Kidney glomerular epithelial cell (primary cell): ENCODE data around the gene AMPH.
A peak's percentile ranks its signal among the peaks of the same experiment; 100 is the strongest.

Experiments
- DNase-seq: peaks from one replicate; lab custom pipeline; 2025; lab: John Stamatoyannopoulos, UW

Gene AMPH

GRCh38 chr7:38463277-38464225 is 167.6 kb downstream of the AMPH start:
- no peak for DNase-seq

- no peak for DNase-seq
Observed at GRCh38 chr7:38462819-38463218, 168.4 kb downstream of the AMPH start.

DNA sequence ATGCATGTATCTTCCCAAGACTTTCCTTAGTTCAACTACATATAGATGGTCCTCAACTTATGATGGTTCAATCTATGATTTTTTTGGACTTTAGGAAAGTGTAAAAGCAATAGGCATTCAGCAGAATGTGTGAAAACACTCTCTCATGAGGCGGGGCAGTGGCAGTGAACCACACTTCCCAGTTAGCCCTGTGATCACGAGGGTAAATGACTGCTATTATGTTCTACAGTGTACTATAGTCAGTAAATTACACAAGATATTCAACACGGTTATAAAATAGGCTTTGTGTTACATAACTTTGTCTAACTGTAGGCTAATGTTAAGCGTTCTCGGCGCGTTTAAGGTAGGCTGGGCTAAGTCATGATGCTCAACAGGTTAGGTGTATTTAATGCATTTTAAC is 169.3 kb downstream of the AMPH start:
- DNase-seq, result no peak

- no peak for DNase-seq
Observed at GRCh38 chr7:38453826-38454225, 177.3 kb downstream of the AMPH start.

DNA sequence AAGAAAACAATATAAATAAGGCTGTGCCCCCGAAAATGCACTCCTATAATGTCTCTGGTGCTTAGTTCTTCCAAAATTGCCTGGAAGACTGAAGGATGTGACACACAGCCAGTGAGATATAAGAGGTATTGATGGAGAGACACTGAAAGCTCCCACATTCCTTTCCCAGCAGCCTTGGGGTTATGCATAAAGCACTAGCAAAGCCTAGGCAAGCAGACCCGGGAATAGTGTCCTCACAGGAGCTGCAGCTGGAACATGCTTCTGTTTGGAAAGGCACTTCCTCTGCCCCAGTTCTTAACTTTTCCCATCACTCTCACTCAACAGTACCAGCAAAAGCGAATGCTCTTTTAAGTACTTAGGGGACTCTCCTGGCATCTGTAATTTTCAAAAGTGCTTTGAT is 178.0 kb downstream of the AMPH start:
- DNase-seq, result no peak

- DNase-seq, result no peak
Observed at GRCh38 chr7:38452681-38453108, 178.5 kb downstream of the AMPH start.

- DNase-seq, result peak; percentile 18
Observed at GRCh38 chr7:38451840-38452239, 179.3 kb downstream of the AMPH start.

GRCh38 chr7:38448584-38449234 is 182.5 kb downstream of the AMPH start:
- no peak for DNase-seq

DNA sequence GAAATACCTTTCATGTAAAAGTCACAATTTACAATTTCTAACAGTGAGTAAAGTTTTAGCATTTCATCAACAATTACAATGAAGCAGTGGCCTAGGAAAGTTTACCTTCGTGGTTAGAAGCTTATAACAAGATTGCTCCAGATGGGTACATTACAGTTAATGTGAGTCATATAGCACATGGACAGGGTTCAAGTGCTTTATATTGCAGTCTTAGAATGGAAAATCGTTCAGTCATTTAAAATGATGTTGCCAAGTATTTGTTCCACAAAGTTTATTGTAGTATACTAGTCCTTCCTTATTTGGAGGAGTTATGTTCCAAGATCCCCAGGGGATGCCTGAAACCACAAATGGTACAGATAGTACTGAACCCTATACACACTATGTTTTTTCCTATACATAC is 183.1 kb downstream of the AMPH start:
- DNase-seq, result no peak

DNA sequence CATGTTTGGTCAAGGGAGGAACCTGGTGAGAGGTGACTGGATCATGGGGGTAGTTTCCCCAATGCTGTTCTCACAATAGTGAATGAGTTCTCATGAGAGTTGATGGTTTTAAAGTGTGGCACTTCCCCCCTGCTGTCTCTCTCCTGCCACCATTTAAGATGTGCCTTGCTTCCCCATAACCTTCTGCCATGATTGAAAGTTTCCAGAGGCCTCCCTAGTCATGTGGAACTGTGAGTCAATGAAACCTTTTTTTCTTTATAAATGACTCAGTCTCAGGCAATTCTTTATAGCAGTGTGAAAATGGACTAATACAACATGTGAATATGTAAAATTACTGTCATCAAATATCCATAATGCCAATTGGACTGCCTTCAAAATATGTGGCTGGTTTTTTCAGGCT is 192.2 kb downstream of the AMPH start:
- no peak for DNase-seq

GRCh38 chr7:38432671-38433070 is 198.5 kb downstream of the AMPH start:
- no peak for DNase-seq

GRCh38 chr7:38432080-38432479 is 199.1 kb downstream of the AMPH start:
- DNase-seq, result no peak

- no peak for DNase-seq
Observed at GRCh38 chr7:38429057-38429456, 202.1 kb downstream of the AMPH start.

- no peak for DNase-seq
Observed at GRCh38 chr7:38428041-38428440, 203.1 kb downstream of the AMPH start.

DNA sequence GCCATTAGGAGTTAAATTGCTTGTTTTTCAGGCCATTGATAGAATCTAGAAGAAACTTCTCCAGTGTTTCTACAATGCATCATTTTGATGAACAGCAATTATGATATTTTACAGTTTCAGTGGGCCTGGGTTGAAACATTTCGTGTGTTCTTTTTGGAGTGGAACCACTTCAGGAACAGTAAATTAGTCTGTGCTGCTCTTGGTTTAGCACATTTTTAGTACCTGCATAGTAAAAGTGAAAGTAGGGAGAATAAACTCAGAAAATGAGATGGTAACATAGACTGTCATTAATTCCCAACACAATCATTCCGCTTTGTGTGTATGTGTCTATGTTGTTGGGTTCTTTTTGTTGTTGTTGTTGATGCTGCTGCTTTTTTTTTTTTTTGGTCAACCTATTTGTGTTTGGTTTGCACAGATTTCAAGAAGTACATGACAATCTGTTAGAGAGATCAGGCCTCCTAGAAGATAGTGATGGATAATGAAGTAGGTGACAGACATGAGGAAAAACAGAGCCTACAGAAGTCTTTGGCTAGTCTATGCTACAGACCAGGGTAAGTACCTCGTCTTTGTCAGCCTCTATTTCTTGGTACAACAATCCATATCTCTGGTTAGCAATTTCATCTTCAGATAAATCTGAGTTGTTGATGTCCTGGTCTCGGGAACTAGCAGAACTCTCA is 203.8 kb downstream of the AMPH start:
- no peak for DNase-seq

DNA sequence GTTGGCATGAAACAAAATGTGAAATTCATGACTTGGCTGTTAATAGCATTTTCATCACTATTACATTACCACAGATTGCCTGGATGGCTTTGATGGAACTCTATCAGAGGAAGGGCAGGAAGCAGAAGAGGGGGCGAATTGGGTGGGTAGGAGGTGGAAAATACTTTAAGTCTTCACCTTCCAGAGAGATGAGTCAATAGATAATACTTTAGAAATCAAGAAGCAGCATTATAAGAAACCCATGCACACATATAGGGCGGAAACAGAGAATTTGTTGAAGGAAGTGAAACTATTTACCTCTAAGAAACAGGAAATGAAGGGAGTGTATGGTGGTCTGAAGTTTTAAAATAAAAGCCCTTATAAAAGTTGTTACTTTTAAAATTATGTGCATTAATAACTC is 205.7 kb downstream of the AMPH start:
- DNase-seq, result no peak

DNA sequence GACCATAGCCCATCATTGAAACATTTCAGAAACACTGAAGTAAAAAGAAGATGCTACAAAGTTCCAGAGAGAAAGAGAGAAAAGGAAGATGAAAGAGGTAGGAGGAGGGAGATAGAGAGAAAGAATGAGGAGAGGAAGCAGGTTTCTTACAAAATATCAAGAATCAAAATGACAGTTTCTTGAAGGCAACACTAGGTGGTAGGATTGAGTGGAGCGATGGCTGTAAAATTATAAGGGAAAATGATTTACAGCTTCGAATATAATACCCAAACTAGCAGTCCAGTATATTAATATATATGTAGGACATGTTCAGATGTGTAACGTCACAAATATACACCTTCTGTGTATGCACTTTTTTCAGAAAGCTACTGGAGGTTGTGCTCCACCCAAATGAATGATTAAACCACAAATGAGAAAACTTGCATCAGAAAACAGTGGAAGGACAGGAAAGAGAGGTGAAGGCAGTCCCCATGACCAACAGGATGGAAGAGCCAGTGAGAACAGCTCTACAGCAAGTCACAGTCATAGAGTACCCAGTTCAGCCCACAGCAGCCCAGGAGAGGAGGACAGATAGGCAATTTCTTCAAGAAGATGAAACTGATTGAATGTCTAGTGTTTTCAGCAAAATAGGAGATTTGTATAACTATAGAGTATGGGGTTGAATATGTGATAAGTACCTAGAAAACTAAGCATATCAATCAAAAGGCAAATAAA is 206.3 kb downstream of the AMPH start:
- no peak for DNase-seq

DNA sequence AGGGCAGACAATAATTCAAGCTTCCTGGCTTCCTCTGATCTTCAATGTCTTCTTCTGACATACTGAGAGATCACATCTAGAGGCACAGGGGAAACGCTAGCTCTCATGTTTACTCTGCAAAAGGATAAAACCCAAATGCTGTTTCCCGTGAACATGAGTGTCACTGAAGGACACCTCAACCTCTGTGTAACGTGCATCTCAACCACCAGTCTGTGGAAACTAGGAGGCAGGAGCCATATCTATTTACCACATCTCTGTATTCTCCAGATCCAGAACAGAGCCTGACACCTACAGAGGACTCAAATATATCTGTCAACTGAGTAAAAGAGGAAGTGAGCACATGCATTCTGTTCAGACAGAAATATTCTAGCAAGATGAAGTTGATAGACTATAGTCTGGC is 217.4 kb downstream of the AMPH start:
- no peak for DNase-seq

GRCh38 chr7:38411404-38411803 is 219.8 kb downstream of the AMPH start:
- DNase-seq, result no peak

DNA sequence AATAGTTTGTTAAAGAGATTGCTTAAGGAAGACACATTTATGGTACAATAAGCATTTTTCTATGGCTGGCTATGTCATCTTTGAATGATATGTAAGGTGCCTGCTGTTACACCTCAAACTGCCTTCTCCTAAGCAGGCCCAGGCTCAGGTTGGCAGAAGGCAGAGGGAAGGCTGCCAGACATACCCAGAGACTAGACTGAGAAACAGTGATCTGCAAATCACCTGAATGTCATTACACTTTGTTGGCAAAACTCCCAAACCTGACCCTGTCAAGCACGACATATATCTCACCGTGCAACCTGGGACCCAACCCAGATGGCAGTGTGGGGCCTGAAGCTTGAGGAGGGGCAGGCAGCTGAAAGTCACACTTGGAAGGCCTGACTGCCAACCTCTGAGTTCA is 221.1 kb downstream of the AMPH start:
- DNase-seq, result no peak

DNA sequence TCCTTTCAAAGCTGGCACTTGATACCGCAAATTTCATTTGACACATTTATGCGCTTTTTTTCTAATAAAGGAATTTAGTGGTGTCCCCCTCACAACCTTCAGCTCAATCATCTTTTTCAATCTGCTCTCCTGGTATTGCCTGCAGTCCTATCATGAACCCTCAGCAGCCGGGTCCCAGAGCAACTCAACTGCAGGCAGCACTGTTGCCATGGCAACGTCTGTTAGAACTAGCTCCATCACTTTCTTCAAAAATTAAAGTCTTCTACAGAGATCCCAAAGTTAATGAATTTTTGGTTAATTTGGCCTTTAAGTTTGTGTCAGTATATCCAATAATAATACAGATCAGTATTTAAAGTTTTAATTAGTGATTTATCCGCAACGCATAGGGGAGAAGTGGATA is 221.6 kb downstream of the AMPH start:
- DNase-seq, result no peak

GRCh38 chr7:38398725-38399321 is 232.3 kb downstream of the AMPH start:
- DNase-seq, result peak; percentile 38
